IMR-90 (cell line): ENCODE results near the gene SRRM4.

Experiments
- CEBPB ChIP-seq: IDR thresholded peaks from 2 replicates; pipeline ENCODE4 v1.6.1; 2012; ENCODE audit warnings: low read depth, low read length, improper control_type of control experiment
- MAZ ChIP-seq: IDR thresholded peaks from 2 replicates; pipeline ENCODE4 v1.6.1; 2012; ENCODE audit warnings: low read depth, mild to moderate bottlenecking, low read length, improper control_type of control experiment, moderate library complexity, borderline replicate concordance
- NFE2L2 ChIP-seq: fragments of 150-350 bp; IDR thresholded peaks from 2 replicates; pipeline ENCODE4 v1.6.1; 2016; ENCODE audit warnings: low read depth, mild to moderate bottlenecking, low read length
- POLR2A ChIP-seq: IDR thresholded peaks from 2 replicates; pipeline ENCODE4 v1.6.1; 2012; ENCODE audit warnings: mild to moderate bottlenecking, low read depth, low read length
- RAD21 ChIP-seq: IDR thresholded peaks from 2 replicates; pipeline ENCODE4 v1.6.1; 2012; ENCODE audit warnings: low read length, improper control_type of control experiment
- RCOR1 ChIP-seq: IDR thresholded peaks from 2 replicates; pipeline ENCODE4 v1.6.1; 2012; ENCODE audit warnings: mild to moderate bottlenecking, low read length, improper control_type of control experiment; ENCODE audit not compliant: insufficient replicate concordance
- RFX5 ChIP-seq: IDR thresholded peaks from 2 replicates; pipeline ENCODE4 v1.8.0; 2012; ENCODE audit warnings: low read depth, mild to moderate bottlenecking, low read length, moderate library complexity
- SMC3 ChIP-seq: fragments of 150-350 bp; IDR thresholded peaks from 2 replicates; pipeline ENCODE4 v1.6.1; 2016; ENCODE audit warnings: low read depth, mild to moderate bottlenecking, antibody characterized with exemption, low read length, moderate library complexity
- TF ChIP-seq, protein P1 (sequence below): fragments of 150-350 bp; IDR thresholded peaks from 2 replicates; pipeline ENCODE4 v1.6.1; 2016; ENCODE audit warnings: low read depth, mild to moderate bottlenecking, low read length, moderate library complexity, borderline replicate concordance
- TF ChIP-seq, protein P2 (sequence below): conservative IDR thresholded peaks from 2 replicates; pipeline ENCODE4 v1.5.1; 2012; ENCODE audit warnings: mild to moderate bottlenecking, low read depth, low read length, improper control_type of control experiment

DNA sequence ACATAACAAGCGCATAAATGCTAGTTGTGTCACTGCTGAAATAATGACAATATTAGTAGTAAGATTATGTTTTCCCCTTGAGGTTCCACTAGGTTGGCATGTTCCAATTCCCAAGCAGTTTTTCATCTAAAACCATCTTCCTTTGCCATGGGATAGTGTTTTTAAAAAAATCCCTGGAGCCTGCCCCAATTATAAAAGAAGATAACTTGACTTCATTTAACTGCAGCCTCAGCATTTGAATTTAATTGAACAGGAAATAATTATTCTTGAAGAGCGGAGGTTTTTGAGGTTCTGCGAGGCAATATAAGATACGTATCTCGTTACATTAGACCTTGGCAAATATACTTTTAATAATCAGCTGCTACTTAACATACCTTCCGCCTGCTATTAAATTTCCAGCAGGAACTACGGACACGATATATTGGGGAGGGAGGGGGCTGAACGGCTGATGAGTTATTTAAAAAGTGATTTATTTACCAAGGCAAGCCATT is 132.2 kb downstream of the SRRM4 start:
- no peak for TF ChIP-seq POLR2A
- TF ChIP-seq, protein P1, sequence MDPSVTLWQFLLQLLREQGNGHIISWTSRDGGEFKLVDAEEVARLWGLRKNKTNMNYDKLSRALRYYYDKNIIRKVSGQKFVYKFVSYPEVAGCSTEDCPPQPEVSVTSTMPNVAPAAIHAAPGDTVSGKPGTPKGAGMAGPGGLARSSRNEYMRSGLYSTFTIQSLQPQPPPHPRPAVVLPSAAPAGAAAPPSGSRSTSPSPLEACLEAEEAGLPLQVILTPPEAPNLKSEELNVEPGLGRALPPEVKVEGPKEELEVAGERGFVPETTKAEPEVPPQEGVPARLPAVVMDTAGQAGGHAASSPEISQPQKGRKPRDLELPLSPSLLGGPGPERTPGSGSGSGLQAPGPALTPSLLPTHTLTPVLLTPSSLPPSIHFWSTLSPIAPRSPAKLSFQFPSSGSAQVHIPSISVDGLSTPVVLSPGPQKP = no peak
- TF ChIP-seq, protein P2, sequence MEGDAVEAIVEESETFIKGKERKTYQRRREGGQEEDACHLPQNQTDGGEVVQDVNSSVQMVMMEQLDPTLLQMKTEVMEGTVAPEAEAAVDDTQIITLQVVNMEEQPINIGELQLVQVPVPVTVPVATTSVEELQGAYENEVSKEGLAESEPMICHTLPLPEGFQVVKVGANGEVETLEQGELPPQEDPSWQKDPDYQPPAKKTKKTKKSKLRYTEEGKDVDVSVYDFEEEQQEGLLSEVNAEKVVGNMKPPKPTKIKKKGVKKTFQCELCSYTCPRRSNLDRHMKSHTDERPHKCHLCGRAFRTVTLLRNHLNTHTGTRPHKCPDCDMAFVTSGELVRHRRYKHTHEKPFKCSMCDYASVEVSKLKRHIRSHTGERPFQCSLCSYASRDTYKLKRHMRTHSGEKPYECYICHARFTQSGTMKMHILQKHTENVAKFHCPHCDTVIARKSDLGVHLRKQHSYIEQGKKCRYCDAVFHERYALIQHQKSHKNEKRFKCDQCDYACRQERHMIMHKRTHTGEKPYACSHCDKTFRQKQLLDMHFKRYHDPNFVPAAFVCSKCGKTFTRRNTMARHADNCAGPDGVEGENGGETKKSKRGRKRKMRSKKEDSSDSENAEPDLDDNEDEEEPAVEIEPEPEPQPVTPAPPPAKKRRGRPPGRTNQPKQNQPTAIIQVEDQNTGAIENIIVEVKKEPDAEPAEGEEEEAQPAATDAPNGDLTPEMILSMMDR = no peak
- no peak for TF ChIP-seq RAD21
- TF ChIP-seq SMC3 = no peak
- no peak for TF ChIP-seq MAZ
- TF ChIP-seq RFX5 = no peak
- no peak for TF ChIP-seq CEBPB
- TF ChIP-seq NFE2L2 = no peak
- TF ChIP-seq RCOR1 = no peak
